ENCODE results near the gene PEX7.
"Not testable (repeated sequence)": the region's sequence is repeated elsewhere in the genome, so short reads cannot be mapped to it uniquely, and the experiment has no call there.

Gene PEX7

GRCh38 chr6:136859430-136859829 lies 37.0 kb downstream of the PEX7 start:
- no peak overlapping the region for H3K27ac ChIP-seq
- TF ChIP-seq, protein P1, sequence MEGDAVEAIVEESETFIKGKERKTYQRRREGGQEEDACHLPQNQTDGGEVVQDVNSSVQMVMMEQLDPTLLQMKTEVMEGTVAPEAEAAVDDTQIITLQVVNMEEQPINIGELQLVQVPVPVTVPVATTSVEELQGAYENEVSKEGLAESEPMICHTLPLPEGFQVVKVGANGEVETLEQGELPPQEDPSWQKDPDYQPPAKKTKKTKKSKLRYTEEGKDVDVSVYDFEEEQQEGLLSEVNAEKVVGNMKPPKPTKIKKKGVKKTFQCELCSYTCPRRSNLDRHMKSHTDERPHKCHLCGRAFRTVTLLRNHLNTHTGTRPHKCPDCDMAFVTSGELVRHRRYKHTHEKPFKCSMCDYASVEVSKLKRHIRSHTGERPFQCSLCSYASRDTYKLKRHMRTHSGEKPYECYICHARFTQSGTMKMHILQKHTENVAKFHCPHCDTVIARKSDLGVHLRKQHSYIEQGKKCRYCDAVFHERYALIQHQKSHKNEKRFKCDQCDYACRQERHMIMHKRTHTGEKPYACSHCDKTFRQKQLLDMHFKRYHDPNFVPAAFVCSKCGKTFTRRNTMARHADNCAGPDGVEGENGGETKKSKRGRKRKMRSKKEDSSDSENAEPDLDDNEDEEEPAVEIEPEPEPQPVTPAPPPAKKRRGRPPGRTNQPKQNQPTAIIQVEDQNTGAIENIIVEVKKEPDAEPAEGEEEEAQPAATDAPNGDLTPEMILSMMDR (IDR thresholded peaks at IDR 0.05): no peak
- no peak for TF ChIP-seq ZFX (IDR thresholded peaks at IDR 0.05; ENCODE audit: borderline replicate concordance)

DNA sequence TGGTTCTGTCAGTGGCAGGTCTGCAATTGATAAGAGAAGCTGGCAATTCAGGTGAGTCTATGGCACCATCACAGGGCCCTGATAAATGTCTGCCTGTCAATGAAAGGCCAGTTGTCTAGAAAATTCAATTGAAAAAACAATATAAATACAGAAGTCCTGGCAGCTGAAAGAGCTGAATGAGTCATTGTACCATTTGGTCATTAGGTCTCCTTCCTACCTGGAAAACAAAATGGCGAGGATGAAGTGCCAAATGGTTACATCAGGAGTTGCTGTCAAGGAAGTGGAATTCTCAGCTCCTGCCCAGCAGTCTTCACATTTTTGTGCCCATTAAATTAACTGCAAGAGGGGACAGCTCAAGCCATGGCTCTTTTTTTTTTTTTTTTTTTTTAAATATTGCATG lies 37.7 kb downstream of the PEX7 start:
- TF ChIP-seq, protein P1 (IDR thresholded peaks at IDR 0.05): no peak
- TF ChIP-seq ZFX (IDR thresholded peaks at IDR 0.05; ENCODE audit: borderline replicate concordance): no peak
- no peak overlapping the region for H3K27ac ChIP-seq

DNA sequence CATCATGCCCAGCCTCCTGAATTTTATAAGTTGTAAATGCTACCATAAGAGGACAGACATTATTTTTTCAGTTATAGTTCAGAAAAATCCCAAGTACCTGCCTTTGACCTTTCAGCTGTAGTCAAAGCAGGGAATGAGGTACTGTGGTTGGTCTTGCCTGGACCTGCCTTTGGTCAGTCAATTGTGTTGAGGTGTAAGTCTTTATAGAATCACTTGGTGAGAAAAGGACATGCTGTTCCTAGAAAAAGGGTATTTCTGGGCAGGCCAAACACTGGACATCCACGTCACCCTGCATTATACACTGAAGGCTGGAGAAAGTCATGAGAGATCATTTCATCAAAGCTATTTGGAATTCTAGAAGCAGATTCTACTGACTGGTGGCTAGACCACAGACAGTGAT lies 40.3 kb downstream of the PEX7 start:
- TF ChIP-seq ZFX (IDR thresholded peaks at IDR 0.05; ENCODE audit: borderline replicate concordance): no peak
- TF ChIP-seq, protein P1 (IDR thresholded peaks at IDR 0.05): no peak
- no peak overlapping the region for H3K27ac ChIP-seq

GRCh38 chr6:136863752-136864151 lies 41.4 kb downstream of the PEX7 start:
- no peak overlapping the region for H3K27ac ChIP-seq
- TF ChIP-seq ZFX (IDR thresholded peaks at IDR 0.05; ENCODE audit: borderline replicate concordance): no peak

GRCh38 chr6:136864676-136865075 lies 42.3 kb downstream of the PEX7 start:
- H3K27ac ChIP-seq: no peak overlapping the region
- TF ChIP-seq, protein P1 (IDR thresholded peaks at IDR 0.05): no peak

DNA sequence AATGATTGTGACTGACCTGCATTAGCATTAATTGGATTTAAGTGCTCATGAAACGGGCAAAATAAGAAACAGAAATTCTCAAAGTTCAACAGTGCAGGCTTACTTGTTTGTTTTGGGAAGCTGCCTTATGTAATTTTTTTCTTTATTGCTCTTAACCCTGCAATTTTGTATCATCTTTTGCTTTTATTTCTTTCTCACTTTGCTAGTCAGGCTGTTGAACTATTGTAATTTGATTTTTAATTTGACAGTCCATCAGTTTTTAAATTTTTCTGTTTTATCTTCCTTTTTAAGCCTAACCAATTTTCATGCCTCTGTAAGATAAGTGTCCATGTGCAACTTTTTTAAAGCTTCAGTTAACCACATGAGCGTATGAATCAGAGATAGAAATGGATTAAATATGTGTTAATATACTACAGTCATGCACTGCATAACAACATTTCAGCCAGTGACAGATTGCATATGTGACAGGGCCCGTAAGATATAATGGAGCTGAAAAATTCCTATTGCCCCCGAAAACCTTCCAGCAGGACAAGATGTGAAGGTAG lies 44.6 kb downstream of the PEX7 start:
- no peak for TF ChIP-seq ZFX (IDR thresholded peaks at IDR 0.05; ENCODE audit: borderline replicate concordance)
- TF ChIP-seq, protein P1 (IDR thresholded peaks at IDR 0.05): no peak

GRCh38 chr6:136869451-136869850 lies 47.1 kb downstream of the PEX7 start:
- no peak overlapping the region for H3K27ac ChIP-seq
- TF ChIP-seq ZFX (IDR thresholded peaks at IDR 0.05; ENCODE audit: borderline replicate concordance): no peak
- TF ChIP-seq, protein P1 (IDR thresholded peaks at IDR 0.05): no peak

More for the DNA sequence above, 44.6 kb downstream of the PEX7 start:
- H3K27ac ChIP-seq: no peak overlapping the region

GRCh38 chr6:136873748-136874147 lies 51.4 kb downstream of the PEX7 start:
- TF ChIP-seq, protein P1 (IDR thresholded peaks at IDR 0.05): no peak
- no peak for TF ChIP-seq ZFX (IDR thresholded peaks at IDR 0.05; ENCODE audit: borderline replicate concordance)
- no peak overlapping the region for H3K27ac ChIP-seq

- not testable (repeated sequence) for H3K27ac ChIP-seq
These were observed 54.1 kb downstream of the PEX7 start for GRCh38 chr6:136876469-136876868.
